Endothelial cell (in vitro differentiated cells): ENCODE data around the gene NPAS2. TPM values are rescaled to one million over a fixed set of nuclear protein-coding genes. Genes with fewer than 3 reads are reported as not detected.

Experiments used
- DNase-seq: peaks from one replicate; pipeline ENCODE4 v3.0.0; 2021; ENCODE audit warnings: low spot score
- H3K27ac Mint-ChIP-seq: one replicate; pipeline ENCODE4 v1.8.0; 2021; ENCODE audit warnings: mixed read lengths, inconsistent platforms; ENCODE audit not compliant: unreplicated experiment
- H3K27me3 Mint-ChIP-seq: one replicate; pipeline ENCODE4 v1.8.0; 2021; ENCODE audit warnings: mild to moderate bottlenecking, moderate library complexity, mixed read lengths, inconsistent platforms; ENCODE audit not compliant: unreplicated experiment
- H3K36me3 Mint-ChIP-seq: one replicate; pipeline ENCODE4 v1.8.0; 2021; ENCODE audit warnings: mild to moderate bottlenecking, low read depth, mixed read lengths, inconsistent platforms; ENCODE audit not compliant: unreplicated experiment
- H3K4me1 Mint-ChIP-seq: one replicate; pipeline ENCODE4 v1.8.0; 2021; ENCODE audit warnings: mild to moderate bottlenecking, mixed read lengths, inconsistent platforms; ENCODE audit not compliant: unreplicated experiment
- H3K4me3 Mint-ChIP-seq: one replicate; pipeline ENCODE4 v1.8.0; 2021; ENCODE audit warnings: mild to moderate bottlenecking, mixed read lengths, inconsistent platforms; ENCODE audit not compliant: unreplicated experiment
- H3K9me3 Mint-ChIP-seq: one replicate; pipeline ENCODE4 v1.8.0; 2021; ENCODE audit warnings: mixed read lengths, inconsistent platforms; ENCODE audit not compliant: unreplicated experiment
- total RNA-seq: library from RNA; stranded (reverse); fragmentation: NEBNext Ultra II Directional; extraction: Animal tissue kit (Norgen Biotek cat#: 25700); gene quantifications from one replicate; pipeline ENCODE4 v1.2.1, GENCODE V29; 2021; ENCODE audit not compliant: unreplicated experiment
- TF ChIP-seq, protein P1 (sequence below): fragments of 200-600 bp; sonication (generic); IDR thresholded peaks from one replicate; pipeline ENCODE4 v1.5.0; 2021; ENCODE audit warnings: antibody characterized with exemption; ENCODE audit not compliant: unreplicated experiment

NPAS2 gene
- total RNA-seq, 1 donor from 2014 or later: 70.1 TPM

DNA sequence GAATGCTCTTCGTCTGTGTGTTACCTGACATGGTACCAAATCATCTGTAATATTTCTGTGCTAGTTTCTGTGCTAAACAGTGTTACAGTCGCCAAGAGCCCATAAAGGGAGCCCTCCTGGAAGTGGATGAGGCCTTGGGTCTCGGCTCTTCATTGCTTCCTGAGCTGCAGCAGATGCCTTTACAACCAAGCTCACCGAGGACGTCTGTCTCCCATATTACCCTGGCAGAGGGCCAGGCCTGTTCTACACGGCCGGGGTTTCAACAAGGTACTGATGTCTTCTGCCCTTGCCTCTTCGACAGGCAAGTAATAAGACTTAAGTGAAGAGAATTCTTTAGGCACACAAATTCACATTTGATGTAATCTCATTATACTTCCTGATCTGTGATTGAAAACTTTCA, 199.0 kb downstream of the NPAS2 start:
- Mint-ChIP-seq H3K36me3 (peaks cover 20% of the 10 kb centered on the region), H3K4me3 (no peak overlapping the region), H3K9me3 (no peaks in the 10 kb centered on the region), H3K27ac (no peak overlapping the region), H3K4me1 (no peaks in the 10 kb centered on the region), H3K27me3 (no peaks in the 10 kb centered on the region)
- TF ChIP-seq, protein P1, sequence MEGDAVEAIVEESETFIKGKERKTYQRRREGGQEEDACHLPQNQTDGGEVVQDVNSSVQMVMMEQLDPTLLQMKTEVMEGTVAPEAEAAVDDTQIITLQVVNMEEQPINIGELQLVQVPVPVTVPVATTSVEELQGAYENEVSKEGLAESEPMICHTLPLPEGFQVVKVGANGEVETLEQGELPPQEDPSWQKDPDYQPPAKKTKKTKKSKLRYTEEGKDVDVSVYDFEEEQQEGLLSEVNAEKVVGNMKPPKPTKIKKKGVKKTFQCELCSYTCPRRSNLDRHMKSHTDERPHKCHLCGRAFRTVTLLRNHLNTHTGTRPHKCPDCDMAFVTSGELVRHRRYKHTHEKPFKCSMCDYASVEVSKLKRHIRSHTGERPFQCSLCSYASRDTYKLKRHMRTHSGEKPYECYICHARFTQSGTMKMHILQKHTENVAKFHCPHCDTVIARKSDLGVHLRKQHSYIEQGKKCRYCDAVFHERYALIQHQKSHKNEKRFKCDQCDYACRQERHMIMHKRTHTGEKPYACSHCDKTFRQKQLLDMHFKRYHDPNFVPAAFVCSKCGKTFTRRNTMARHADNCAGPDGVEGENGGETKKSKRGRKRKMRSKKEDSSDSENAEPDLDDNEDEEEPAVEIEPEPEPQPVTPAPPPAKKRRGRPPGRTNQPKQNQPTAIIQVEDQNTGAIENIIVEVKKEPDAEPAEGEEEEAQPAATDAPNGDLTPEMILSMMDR: no peak
- DNase-seq: no peak

DNA sequence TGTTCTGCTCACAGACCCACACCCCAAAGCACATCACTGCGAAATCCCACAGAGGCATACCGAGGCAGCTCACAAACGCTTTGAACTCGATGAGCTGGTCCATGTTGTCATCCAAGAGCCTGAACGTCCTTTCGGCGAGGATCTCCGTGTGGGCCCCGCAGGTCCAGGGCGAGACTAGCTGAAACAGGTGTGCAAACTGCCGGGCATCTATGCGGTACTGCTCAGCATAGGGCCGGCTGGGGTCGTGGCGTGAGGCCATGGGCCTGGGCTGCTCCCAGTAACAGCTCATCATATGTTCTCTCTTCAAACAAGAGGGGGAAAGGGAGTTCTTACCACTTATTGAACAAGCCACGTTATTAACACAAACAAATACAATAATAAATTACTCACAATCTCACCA, 202.3 kb downstream of the NPAS2 start:
- TF ChIP-seq, protein P1: no peak
- peaks cover 26% of the 10 kb centered on the region for H3K36me3 Mint-ChIP-seq
- H3K9me3 Mint-ChIP-seq: no peaks in the 10 kb centered on the region
- H3K4me3 Mint-ChIP-seq: no peak overlapping the region
- DNase-seq: no peak
- H3K27ac Mint-ChIP-seq: no peak overlapping the region
- peaks cover 9% of the 10 kb centered on the region for H3K4me1 Mint-ChIP-seq
- H3K27me3 Mint-ChIP-seq: no peaks in the 10 kb centered on the region

DNA sequence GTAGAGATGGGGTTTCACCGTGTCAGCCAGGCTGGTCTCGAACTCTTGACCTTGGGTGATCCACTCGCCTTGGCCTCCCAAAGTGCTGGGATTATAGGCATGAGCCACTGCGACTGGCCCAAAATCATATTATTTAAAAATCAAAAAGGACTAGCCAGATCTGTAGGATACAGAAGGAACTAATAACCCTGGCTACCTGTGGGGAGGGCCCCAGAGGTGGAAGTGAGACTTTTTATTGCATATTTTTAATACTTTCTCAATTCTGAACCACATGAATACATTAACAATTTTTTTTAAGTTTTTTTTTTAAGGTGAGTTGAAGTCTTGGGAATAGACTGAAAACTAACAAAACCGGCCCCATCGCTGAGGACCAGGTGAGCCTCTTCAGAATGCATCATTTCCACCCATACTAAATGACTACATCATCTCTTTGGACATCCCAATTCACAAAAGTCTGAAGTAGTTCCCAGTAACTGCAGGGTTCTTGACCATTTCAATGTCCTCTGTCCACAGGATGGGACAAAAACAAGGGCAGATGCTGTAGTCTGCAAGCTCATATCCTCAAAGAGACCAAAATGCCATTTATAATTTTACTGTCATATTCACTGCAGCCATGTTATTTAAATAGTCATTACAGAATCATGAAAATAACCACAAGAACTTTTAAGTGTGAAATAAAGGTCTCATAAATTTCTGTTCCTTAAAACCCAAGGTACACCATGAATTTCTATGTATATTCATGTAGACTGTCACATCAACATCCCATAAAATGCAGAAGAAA, 203.6 kb downstream of the NPAS2 start:
- DNase-seq: no peak
- Mint-ChIP-seq H3K27ac (no peak overlapping the region), H3K4me1 (peaks cover 9% of the 10 kb centered on the region), H3K36me3 (peaks cover 26% of the 10 kb centered on the region), H3K4me3 (no peak overlapping the region), H3K27me3 (no peaks in the 10 kb centered on the region), H3K9me3 (no peaks in the 10 kb centered on the region)
- TF ChIP-seq, protein P1: no peak

DNA sequence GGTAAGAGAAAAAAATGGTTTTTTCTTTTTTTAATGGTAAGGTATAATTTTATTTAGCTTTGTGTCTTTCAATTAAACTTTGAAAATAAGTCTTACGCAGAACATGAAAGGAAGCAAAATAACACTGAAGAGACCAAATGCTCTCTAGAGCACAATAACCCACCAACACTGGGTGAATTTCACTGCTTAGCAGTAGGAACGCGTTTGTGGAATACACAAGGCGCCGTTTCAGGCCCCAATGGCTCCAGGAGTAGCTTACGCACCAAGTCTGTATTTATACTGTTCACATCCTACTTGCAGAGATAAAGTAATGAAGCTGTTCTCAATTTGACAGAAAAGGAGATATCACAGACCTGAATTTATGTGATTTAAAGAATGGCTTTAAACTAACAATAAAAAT, 205.6 kb downstream of the NPAS2 start:
- Mint-ChIP-seq H3K27me3 (peaks cover 4% of the 10 kb centered on the region), H3K36me3 (peaks cover 39% of the 10 kb centered on the region), H3K4me1 (peaks cover 9% of the 10 kb centered on the region), H3K9me3 (no peaks in the 10 kb centered on the region), H3K27ac (no peak overlapping the region), H3K4me3 (no peak overlapping the region)
- DNase-seq: no peak
- TF ChIP-seq, protein P1: no peak

DNA sequence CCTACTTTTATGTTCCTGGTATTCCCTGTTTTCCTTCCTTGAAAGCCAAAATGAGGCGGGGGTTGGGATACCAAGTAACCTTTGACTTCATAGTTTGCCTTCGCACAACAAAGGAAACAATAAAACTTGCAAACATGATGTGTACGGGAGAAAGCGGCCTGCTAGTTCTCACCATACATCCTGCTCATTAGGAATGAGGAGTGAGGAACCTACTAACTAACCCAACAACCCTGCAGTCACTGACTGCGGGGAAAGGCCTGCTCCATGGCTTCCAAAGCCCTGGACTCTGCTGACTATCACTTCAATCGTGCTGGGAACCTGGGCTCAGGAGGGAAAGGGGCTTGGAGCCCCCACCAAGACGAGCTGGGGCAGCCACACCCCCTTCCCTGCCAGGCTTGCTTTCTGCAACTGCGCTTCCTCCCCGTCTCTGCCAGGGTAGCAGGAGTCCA, 206.3 kb downstream of the NPAS2 start:
- TF ChIP-seq, protein P1: no peak
- Mint-ChIP-seq H3K9me3 (no peaks in the 10 kb centered on the region), H3K36me3 (peaks cover 42% of the 10 kb centered on the region), H3K27me3 (peaks cover 4% of the 10 kb centered on the region), H3K27ac (no peak overlapping the region), H3K4me1 (peaks cover 9% of the 10 kb centered on the region), H3K4me3 (no peak overlapping the region)
- no peak for DNase-seq
